Measurements from ENCODE around the gene HOXB3.

DNA sequence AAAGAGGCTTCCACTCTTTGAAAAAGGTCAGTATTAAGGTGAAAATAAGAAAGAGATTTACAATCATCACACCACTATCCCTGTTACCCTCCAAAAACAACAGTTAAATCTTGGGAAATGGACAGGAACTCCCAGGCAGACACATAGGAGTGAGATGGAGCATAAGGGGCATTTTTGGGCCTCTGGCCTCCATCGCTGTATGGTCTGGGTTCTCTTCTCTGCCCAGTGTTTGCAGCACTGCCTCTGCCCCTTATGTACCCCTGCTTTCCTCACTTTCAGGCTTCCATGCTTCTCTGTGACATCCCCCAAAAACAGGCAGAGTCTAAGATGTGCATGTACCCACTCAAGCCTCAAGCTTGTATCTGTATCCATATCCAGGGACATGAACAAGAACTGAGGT is 44.5 kb downstream of the HOXB3 start:
- TF ChIP-seq, protein P1, sequence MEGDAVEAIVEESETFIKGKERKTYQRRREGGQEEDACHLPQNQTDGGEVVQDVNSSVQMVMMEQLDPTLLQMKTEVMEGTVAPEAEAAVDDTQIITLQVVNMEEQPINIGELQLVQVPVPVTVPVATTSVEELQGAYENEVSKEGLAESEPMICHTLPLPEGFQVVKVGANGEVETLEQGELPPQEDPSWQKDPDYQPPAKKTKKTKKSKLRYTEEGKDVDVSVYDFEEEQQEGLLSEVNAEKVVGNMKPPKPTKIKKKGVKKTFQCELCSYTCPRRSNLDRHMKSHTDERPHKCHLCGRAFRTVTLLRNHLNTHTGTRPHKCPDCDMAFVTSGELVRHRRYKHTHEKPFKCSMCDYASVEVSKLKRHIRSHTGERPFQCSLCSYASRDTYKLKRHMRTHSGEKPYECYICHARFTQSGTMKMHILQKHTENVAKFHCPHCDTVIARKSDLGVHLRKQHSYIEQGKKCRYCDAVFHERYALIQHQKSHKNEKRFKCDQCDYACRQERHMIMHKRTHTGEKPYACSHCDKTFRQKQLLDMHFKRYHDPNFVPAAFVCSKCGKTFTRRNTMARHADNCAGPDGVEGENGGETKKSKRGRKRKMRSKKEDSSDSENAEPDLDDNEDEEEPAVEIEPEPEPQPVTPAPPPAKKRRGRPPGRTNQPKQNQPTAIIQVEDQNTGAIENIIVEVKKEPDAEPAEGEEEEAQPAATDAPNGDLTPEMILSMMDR (tag by site-specific recombination; IDR thresholded peaks at IDR 0.05) = no peak
- TF ChIP-seq YY1 (tag by site-specific recombination; IDR thresholded peaks at IDR 0.05) (no peak), ZNF274 (IDR thresholded peaks at IDR 0.05; ENCODE audit: low read length) (no peak), ZNF274 (tag by site-specific recombination; IDR thresholded peaks at IDR 0.05; ENCODE audit: borderline replicate concordance) (no peak), ZNF16 (tag by site-specific recombination; IDR thresholded peaks at IDR 0.05; ENCODE audit: low read depth) (no peak)

All from HEK293 (cell line).